HepG2 (cell line): ENCODE measurements around the gene FAM124B. TPM values are rescaled to one million over a fixed set of nuclear protein-coding genes. Genes with fewer than 3 reads are reported as not detected.

Experiments
- ATAC-seq: fragments of 200-7000 bp; cut with Tn5 transposase; 3 replicates; pipeline ENCODE4 v1.9.1; 2020; ENCODE audit warnings: mild to moderate bottlenecking, moderate library complexity
- BruUV-seq: library from RNA; stranded (reverse); fragments of 400-500 nt; replicated peaks from 2 replicates; lab custom pipeline; 2021; lab: Mats Ljungman, UMichigan
- CTCF ChIA-PET: fragments of 300-600 bp; formaldehyde crosslinking; extraction: SDS; loops from one replicate; lab custom pipeline; 2021; ENCODE audit warnings: low total read pairs, inconsistent platforms, low intra/inter-chr PET ratio; lab: Yijun Ruan, JAX
- POLR2A ChIA-PET: fragments of 350-600 bp; sonication (Branson Sonifier 250); formaldehyde crosslinking; loops from one replicate; lab custom pipeline; 2020; ENCODE audit warnings: antibody characterized with exemption, inconsistent platforms; lab: Yijun Ruan, JAX
- DNase-seq: peaks from one replicate; pipeline ENCODE4 v3.0.0-alpha.2; 2015; ENCODE audit warnings: low spot score
- FAIRE-seq: peaks from 3 replicates; lab custom pipeline; 2011; peaks lifted over from hg19 to GRCh38; lab: Jason Lieb, UNC
- H2AFZ ChIP-seq: one replicate; pipeline ENCODE4 v1.6.1; 2011; ENCODE audit warnings: low read length, inconsistent platforms
- H3K27ac ChIP-seq: fragments of 300-600 bp; 3 replicates; pipeline ENCODE4 v1.8.0; 2011; ENCODE audit warnings: mixed run types, mild to moderate bottlenecking, mixed read lengths, low read length, inconsistent platforms; ENCODE audit not compliant: insufficient read depth; ENCODE audit errors: extremely low read length
- H3K27me3 ChIP-seq, 2 experiments: fragments of 200-600 bp in 1 of 2; 2 replicates in 1 of 2; 3 replicates in 1 of 2; pipeline versions ENCODE4 v1.6.0 to v1.8.0; 2011; ENCODE audit warnings: low read length in 2 of 2, mild to moderate bottlenecking in 2 of 2, moderate library complexity in 2 of 2, inconsistent platforms in 1 of 2; ENCODE audit not compliant: insufficient read depth in 2 of 2, control insufficient read depth in 1 of 2
- H3K36me3 ChIP-seq, 2 experiments: fragments of 200-600 bp in 1 of 2; replicated peaks in 1 of 2; 2 replicates in 1 of 2; 3 replicates in 1 of 2; pipeline versions ENCODE4 v1.5.1 to v1.8.0; 2011; ENCODE audit warnings: low read length in 2 of 2, inconsistent platforms in 1 of 2; ENCODE audit not compliant: insufficient read depth in 2 of 2, control insufficient read depth in 1 of 2
- H3K4me1 ChIP-seq: 2 replicates; pipeline ENCODE4 v1.5.1; 2012; ENCODE audit warnings: low read length, inconsistent platforms; ENCODE audit not compliant: insufficient read depth
- H3K4me2 ChIP-seq: 2 replicates; pipeline ENCODE4 v1.6.0; 2011; ENCODE audit warnings: low read depth, low read length, inconsistent platforms
- H3K4me3 ChIP-seq, 3 experiments: fragments of 200-600 bp in 1 of 3; sonication (generic), shearing (Covaris generic) in 1 of 3; replicated peaks in 1 of 3; 2 replicates each; pipeline ENCODE4 v1.5.1; 2011 to 2016; ENCODE audit warnings: low read length in 3 of 3, inconsistent platforms in 2 of 3, low read depth in 2 of 3, mild to moderate bottlenecking in 2 of 3, control low read depth in 1 of 3, mixed read lengths in 1 of 3; ENCODE audit not compliant: insufficient read depth in 1 of 3
- H3K79me2 ChIP-seq: one replicate; pipeline ENCODE4 v1.6.1; 2011; ENCODE audit warnings: low read length, inconsistent platforms; ENCODE audit not compliant: insufficient read depth
- H3K9ac ChIP-seq: 2 replicates; pipeline ENCODE4 v1.6.0; 2011; ENCODE audit warnings: mild to moderate bottlenecking, low read depth, low read length, inconsistent platforms; ENCODE audit not compliant: insufficient read depth
- H3K9me3 ChIP-seq: 2 replicates; pipeline ENCODE4 v1.5.1; 2012; ENCODE audit warnings: mild to moderate bottlenecking, low read length
- H4K20me1 ChIP-seq: 2 replicates; pipeline ENCODE4 v1.6.0; 2011; ENCODE audit warnings: inconsistent platforms, mild to moderate bottlenecking, low read length, moderate library complexity; ENCODE audit not compliant: insufficient read depth
- ARHGAP35 ChIP-seq: sonication (generic); formaldehyde crosslinking; IDR thresholded peaks from 2 replicates; pipeline ENCODE4 v1.9.0; 2022; ENCODE audit warnings: mild to moderate bottlenecking, inconsistent platforms, moderate library complexity, missing genetic modification reagents, borderline replicate concordance
- FOXJ3 ChIP-seq: sonication (generic); formaldehyde crosslinking; IDR thresholded peaks from 2 replicates; pipeline ENCODE4 v1.4.0; 2020; ENCODE audit warnings: missing genetic modification reagents, mild to moderate bottlenecking, borderline replicate concordance
- GABPB1 ChIP-seq: IDR thresholded peaks from 2 replicates; pipeline ENCODE4 v1.6.1; 2016; ENCODE audit warnings: mild to moderate bottlenecking, missing genetic modification reagents, moderate library complexity, missing compliant biosample characterization
- HNF4A ChIP-seq: sonication (generic); formaldehyde crosslinking; IDR thresholded peaks from 2 replicates; pipeline ENCODE4 v1.4.0; 2020; ENCODE audit warnings: missing genetic modification reagents
- HNF4G ChIP-seq, 2 experiments: sonication (generic) in 1 of 2; formaldehyde crosslinking in 1 of 2; IDR thresholded peaks; 2 replicates each; pipeline versions ENCODE4 v1.4.0 to v1.6.1; 2011 to 2020; ENCODE audit warnings: borderline replicate concordance in 2 of 2, low read depth in 2 of 2, mild to moderate bottlenecking in 2 of 2, low read length in 1 of 2, missing genetic modification reagents in 1 of 2, moderate library complexity in 1 of 2
- HNRNPK ChIP-seq: fragments of 200-400 bp; formaldehyde crosslinking; IDR thresholded peaks from 2 replicates; pipeline ENCODE4 v1.6.1; 2018; ENCODE audit warnings: low read length, low read depth, moderate library complexity, mild to moderate bottlenecking; ENCODE audit not compliant: poor library complexity, severe bottlenecking
- KAT8 ChIP-seq: IDR thresholded peaks from 2 replicates; pipeline ENCODE4 v1.6.1; 2016; ENCODE audit warnings: missing genetic modification reagents, missing compliant biosample characterization
- MIER2 ChIP-seq: IDR thresholded peaks from 2 replicates; pipeline ENCODE4 v1.6.1; 2016; ENCODE audit warnings: missing biosample characterization, missing genetic modification reagents
- PRPF4 ChIP-seq: fragments of 200-400 bp; formaldehyde crosslinking; IDR thresholded peaks from 2 replicates; pipeline ENCODE4 v1.6.1; 2016; ENCODE audit warnings: low read length, low read depth; ENCODE audit not compliant: poor library complexity, severe bottlenecking
- STAG1 ChIP-seq: sonication (generic); formaldehyde crosslinking; IDR thresholded peaks from 2 replicates; pipeline ENCODE4 v1.4.0; 2020; ENCODE audit warnings: missing genetic modification reagents
- TBL1XR1 ChIP-seq: fragments of 150-350 bp; IDR thresholded peaks from 2 replicates; pipeline ENCODE4 v1.6.1; 2014; ENCODE audit warnings: borderline replicate concordance, low read length; ENCODE audit not compliant: partially characterized antibody
- TBP ChIP-seq: sonication (generic); formaldehyde crosslinking; IDR thresholded peaks from 2 replicates; pipeline ENCODE4 v1.5.0; 2020; ENCODE audit warnings: missing genetic modification reagents
- ZBTB1 ChIP-seq: sonication (generic); formaldehyde crosslinking; IDR thresholded peaks from 2 replicates; pipeline ENCODE4 v1.4.0; 2020; ENCODE audit warnings: missing genetic modification reagents, borderline replicate concordance
- ZFP36L1 ChIP-seq: sonication (generic); formaldehyde crosslinking; IDR thresholded peaks from 2 replicates; pipeline ENCODE4 v1.8.0; 2022; ENCODE audit warnings: mild to moderate bottlenecking, missing genetic modification reagents, moderate library complexity
- ZFP36L2 ChIP-seq: sonication (generic); formaldehyde crosslinking; IDR thresholded peaks from 2 replicates; pipeline ENCODE4 v1.4.0; 2020; ENCODE audit warnings: missing genetic modification reagents
- ZFP37 ChIP-seq: sonication (generic); formaldehyde crosslinking; IDR thresholded peaks from 2 replicates; pipeline ENCODE4 v1.4.0; 2020; ENCODE audit warnings: missing genetic modification reagents, borderline replicate concordance
- ZNF264 ChIP-seq: sonication (generic); formaldehyde crosslinking; IDR thresholded peaks from 2 replicates; pipeline ENCODE4 v1.4.0; 2020; ENCODE audit warnings: missing genetic modification reagents
- ZNF747 ChIP-seq: sonication (generic); formaldehyde crosslinking; IDR thresholded peaks from 2 replicates; pipeline ENCODE4 v1.8.1; 2023; ENCODE audit warnings: missing genetic modification reagents, mild to moderate bottlenecking, borderline replicate concordance
- WGBS: methylation state at CpG from one replicate; pipeline ENCODE4 v1.1.6; 2017; ENCODE audit warnings: low lambda C conversion rate; 5-methylcytosine and 5-hydroxymethylcytosine counted together
- in situ Hi-C: cut with HindIII; loops from 2 replicates; pipeline ENCODE4 v1.10.0; 2017; ENCODE audit warnings: low pct_unique_long_range_greater_than_20kb; ENCODE audit not compliant: extremely low pct_ligation_motif_present
- intact Hi-C: fragments of 100-400 bp; cut with micrococcal nuclease; formaldehyde crosslinking; loops from one replicate; pipeline ENCODE4 v1.10.0; 2022; ENCODE audit not compliant: unreplicated experiment
- polyA plus RNA-seq, 8 experiments: library from polyadenylated mRNA; depleted of rRNA in 3 of 8; stranded (reverse) in 7 of 8; unstranded in 1 of 8; fragments of >200 nt; fragmentation: Illumina TruSeq in 4 of 8; extraction: Trizol in 4 of 8; gene quantifications; 2 replicates each; pipeline versions ENCODE4 v1.2.1 to v1.2.3, GENCODE V29; 2011 to 2016; ENCODE audit warnings: low read depth in 4 of 8, missing spikeins in 1 of 8, mixed read lengths in 1 of 8; ENCODE audit not compliant: insufficient read depth in 1 of 8
- total RNA-seq, 5 experiments: library from RNA; depleted of rRNA; stranded (reverse); fragments of >200 nt; fragmentation: Illumina TruSeq; extraction: Trizol; gene quantifications; 2 replicates each; pipeline ENCODE4 v1.2.3, GENCODE V29; 2016; ENCODE audit warnings: low read depth in 1 of 5
- TF ChIP-seq, protein P1 (sequence below): sonication (generic); formaldehyde crosslinking; IDR thresholded peaks from 2 replicates; pipeline ENCODE4 v1.5.0; 2020; ENCODE audit warnings: mild to moderate bottlenecking, missing genetic modification reagents, moderate library complexity

FAM124B gene
- total and polyA plus RNA-seq, 2 of the 13 experiments (the other 11 are each of a cell fraction or from before 2014, with no cell fraction given), result not detected

DNA sequence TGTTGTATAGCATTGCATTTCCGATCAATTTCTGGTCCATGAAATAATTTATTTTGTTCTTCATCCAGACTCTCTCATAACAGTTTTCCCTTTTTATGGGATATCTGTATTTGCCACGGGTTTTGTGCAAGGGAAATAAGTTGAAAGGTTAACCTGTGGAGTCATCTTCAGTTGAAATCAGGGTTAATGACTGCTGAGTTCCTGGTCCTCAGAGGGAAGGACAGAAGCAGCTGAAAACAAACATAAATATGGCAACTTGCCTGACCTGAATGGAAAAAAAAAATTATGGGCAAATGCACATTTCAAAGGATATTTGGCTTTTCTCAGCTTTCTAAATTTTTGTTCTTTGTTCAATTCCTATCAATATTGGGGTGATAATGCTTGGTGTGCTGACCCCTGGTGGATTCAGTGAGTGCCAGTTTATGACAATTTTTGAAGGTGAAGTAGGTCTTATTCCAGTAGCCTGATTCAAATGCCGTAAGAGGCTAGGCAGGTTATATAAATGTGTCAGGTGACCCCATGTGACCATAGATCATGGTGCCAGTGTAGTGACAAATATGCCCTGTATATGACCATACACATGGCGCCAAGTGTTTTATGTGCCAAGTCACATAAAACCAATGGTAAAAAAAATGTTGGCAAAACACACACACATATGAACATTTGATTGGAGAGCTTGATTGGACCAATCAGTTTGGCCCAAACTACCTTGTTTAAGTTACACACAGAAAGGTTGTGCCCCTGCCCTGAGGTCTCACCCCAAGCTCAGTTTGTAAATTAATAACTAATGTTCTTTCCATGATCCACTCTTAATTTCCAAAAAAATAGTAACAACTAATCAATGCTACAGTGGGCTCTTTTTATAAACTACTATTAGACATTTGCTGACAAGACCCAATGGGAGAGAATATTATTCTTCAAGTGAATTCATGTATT is 47.6 kb upstream of the FAM124B start (continued):
- TF ChIP-seq KAT8 (CRISPR knock-in tag) (no peak), ZFP36L1 (CRISPR knock-in tag) (no peak), STAG1 (CRISPR knock-in tag) (peak; percentile 43), HNRNPK (no peak), ZFP37 (no peak), FOXJ3 (CRISPR knock-in tag) (no peak)
- TF ChIP-seq, protein P1, sequence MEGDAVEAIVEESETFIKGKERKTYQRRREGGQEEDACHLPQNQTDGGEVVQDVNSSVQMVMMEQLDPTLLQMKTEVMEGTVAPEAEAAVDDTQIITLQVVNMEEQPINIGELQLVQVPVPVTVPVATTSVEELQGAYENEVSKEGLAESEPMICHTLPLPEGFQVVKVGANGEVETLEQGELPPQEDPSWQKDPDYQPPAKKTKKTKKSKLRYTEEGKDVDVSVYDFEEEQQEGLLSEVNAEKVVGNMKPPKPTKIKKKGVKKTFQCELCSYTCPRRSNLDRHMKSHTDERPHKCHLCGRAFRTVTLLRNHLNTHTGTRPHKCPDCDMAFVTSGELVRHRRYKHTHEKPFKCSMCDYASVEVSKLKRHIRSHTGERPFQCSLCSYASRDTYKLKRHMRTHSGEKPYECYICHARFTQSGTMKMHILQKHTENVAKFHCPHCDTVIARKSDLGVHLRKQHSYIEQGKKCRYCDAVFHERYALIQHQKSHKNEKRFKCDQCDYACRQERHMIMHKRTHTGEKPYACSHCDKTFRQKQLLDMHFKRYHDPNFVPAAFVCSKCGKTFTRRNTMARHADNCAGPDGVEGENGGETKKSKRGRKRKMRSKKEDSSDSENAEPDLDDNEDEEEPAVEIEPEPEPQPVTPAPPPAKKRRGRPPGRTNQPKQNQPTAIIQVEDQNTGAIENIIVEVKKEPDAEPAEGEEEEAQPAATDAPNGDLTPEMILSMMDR, result peak; percentile 59

DNA sequence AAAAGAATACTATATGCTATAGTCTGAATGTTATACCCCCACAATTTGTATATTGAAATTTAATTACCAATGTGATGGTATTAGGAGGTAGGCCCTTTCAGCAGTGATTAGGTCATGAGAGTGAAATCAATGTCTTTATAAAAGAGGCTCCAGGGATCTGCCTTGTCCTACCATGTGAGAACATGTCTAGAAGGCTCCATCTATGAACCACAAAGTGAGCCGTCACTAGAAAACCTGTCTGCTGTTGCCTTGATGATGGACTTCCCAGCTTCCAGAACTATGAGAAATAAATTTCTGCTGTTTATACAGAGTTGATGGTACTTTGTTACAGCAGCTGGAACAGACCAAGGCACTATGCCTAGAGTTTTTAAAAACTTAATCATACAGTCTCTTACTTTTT is 46.3 kb upstream of the FAM124B start:
- H3K9me3 ChIP-seq, result no peaks in the 10 kb centered on the region
- TF ChIP-seq ZNF747 (no peak), ZFP36L2 (no peak), TBP (CRISPR knock-in tag) (no peak), TBL1XR1 (no peak), GABPB1 (CRISPR knock-in tag) (no peak), HNF4G (IDR thresholded peaks at IDR 0.05; ENCODE audit: borderline replicate concordance, low read depth, low read length) (no peak), HNF4G (CRISPR knock-in tag; IDR thresholded peaks at IDR 0.05; ENCODE audit: borderline replicate concordance, low read depth) (no peak), ZNF264 (no peak), ZBTB1 (CRISPR knock-in tag) (no peak), MIER2 (no peak), ARHGAP35 (no peak), PRPF4 (no peak), HNF4A (CRISPR knock-in tag) (no peak), HNRNPK (no peak)
- TF ChIP-seq, all 625 proteins: peak for 0
- no peaks in the 10 kb centered on the region for H4K20me1 ChIP-seq
- H3K27me3 ChIP-seq, result peaks cover 0 to 4% of the 10 kb centered on the region in 2 experiments; a peak in 1 of 5 replicates
- no peaks in the 10 kb centered on the region for H3K4me1 ChIP-seq
- no peak overlapping the region for H3K4me3 ChIP-seq
- H3K9ac ChIP-seq, result no peak overlapping the region
- no peak overlapping the region for H3K4me2 ChIP-seq
- ATAC-seq, result no peak
- H2AFZ ChIP-seq, result no peak overlapping the region
- DNase-seq, result no peak
- FAIRE-seq, result no peak
- BruUV-seq, result no TSS peak
- H3K27ac ChIP-seq, result no peak overlapping the region
- intact Hi-C loops (loop anchor here (2.0 kb wide), 1 partner anchor 477 kb away; no protein-coding TSS in a partner anchor), in situ Hi-C loops (no loop called here)
- H3K36me3 ChIP-seq, result no peaks in the 10 kb centered on the region
- no peaks in the 10 kb centered on the region for H3K79me2 ChIP-seq
- ChIA-PET POLR2A (no interaction called here), CTCF (no interaction called here)
- WGBS, result 53% methylated on average over 1 of the region's 1 CpG
